SK-N-MC (cell line): ENCODE data around the gene DNAJC5.

Experiments used
- EZH2 ChIP-seq: fragments of 200-600 bp; sonication (generic); IDR thresholded peaks from one replicate; pipeline ENCODE4 v1.6.1; 2017; ENCODE audit warnings: antibody characterized with exemption
- POLR2AphosphoS5 ChIP-seq: IDR thresholded peaks from 2 replicates; pipeline ENCODE4 v1.6.1; 2012; ENCODE audit warnings: mild to moderate bottlenecking, low read depth, low read length, borderline replicate concordance

DNA sequence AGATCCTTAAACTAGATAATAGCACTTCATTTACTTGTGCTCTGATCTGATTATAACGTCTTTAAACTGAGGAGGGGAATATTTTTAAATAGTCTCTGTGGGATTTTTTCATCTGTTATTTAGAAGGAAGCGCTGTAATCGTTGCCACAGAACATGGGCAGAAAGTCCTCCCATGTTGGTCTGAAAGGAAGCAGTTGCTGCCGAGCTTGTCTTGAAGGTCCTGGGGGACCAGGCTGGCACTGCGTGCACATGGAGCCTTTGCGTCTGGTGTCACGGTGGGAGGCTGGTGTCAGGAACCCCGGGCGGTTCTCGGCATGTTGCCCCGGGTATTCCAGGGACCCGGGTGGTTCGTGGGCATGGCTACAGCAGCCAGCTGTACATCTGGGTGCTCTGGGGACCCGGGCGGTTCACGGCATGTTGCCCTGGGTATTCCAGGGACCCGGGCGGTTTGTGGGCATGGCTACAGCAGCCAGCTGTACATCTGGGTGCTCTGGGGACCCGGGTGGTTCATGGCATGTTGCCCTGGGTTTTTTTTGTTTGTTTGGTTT, 18.4 kb upstream of the DNAJC5 start:
- no peak for TF ChIP-seq POLR2AphosphoS5
- no peak for TF ChIP-seq EZH2
